Measurements from ENCODE around the gene WHRN. TPM values are rescaled to one million over a fixed set of nuclear protein-coding genes. Genes with fewer than 3 reads are reported as not detected.

WHRN gene
- total RNA-seq, 2 donors from 2014 or later, result 2.6 to 8.2 TPM

GRCh38 chr9:114513055-114513958 is 8.0 kb upstream of the WHRN start:
- Histone ChIP-seq H3K36me3 (no peaks in the 10 kb centered on the region), H3K27me3 (no peaks in the 10 kb centered on the region), H3K4me1 (no peaks in the 10 kb centered on the region), H3K27ac (no peak overlapping the region), H3K9me3 (no peaks in the 10 kb centered on the region), H3K4me3 (no peak overlapping the region)
- TF ChIP-seq, protein P1, sequence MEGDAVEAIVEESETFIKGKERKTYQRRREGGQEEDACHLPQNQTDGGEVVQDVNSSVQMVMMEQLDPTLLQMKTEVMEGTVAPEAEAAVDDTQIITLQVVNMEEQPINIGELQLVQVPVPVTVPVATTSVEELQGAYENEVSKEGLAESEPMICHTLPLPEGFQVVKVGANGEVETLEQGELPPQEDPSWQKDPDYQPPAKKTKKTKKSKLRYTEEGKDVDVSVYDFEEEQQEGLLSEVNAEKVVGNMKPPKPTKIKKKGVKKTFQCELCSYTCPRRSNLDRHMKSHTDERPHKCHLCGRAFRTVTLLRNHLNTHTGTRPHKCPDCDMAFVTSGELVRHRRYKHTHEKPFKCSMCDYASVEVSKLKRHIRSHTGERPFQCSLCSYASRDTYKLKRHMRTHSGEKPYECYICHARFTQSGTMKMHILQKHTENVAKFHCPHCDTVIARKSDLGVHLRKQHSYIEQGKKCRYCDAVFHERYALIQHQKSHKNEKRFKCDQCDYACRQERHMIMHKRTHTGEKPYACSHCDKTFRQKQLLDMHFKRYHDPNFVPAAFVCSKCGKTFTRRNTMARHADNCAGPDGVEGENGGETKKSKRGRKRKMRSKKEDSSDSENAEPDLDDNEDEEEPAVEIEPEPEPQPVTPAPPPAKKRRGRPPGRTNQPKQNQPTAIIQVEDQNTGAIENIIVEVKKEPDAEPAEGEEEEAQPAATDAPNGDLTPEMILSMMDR (IDR thresholded peaks at IDR 0.05), result no peak
- DNase-seq (ENCODE audit: low spot score), result no peak

DNA sequence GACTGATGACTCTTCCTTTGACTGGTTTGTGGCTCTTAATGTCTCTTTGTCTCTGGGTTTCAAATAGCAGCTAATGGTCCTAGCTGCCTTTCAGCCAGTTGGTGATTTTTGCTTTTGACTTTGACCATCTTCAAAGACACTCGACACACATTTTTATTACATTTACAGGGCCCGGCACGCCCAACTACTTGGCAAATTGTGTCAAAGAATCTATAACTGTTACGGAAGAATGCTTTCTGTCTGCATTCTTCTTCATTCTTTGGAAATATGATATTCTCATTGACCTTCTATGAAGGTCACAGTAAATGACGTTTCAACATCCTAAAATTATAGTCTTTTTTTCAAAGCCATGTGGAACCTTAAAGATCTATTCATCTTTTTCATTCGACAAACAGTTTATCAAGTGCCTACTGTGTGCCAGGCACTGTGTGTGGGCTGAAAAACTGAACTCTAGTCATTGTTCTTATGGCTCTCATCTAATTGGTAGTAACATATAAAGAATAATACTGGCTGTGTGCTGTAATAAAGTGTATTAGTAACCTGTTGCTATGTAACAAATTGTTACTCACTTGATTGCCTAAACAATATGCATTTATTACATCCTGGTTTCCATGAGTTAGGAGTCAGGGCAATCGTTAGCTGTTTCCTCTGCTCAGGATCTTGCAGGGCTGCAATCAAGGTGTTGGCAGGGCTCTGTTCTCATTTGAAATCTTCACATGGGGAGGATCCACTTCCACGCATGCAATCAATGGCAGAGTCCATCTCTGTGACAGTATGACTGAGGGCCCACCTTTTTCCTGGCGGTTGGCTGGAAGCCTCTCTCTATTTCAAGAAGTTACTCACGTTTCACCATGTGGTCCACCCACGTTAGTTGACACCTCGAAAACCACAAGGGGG is 7.0 kb upstream of the WHRN start:
- Histone ChIP-seq H3K9me3 (no peaks in the 10 kb centered on the region), H3K4me1 (no peaks in the 10 kb centered on the region), H3K36me3 (no peaks in the 10 kb centered on the region), H3K27ac (no peak overlapping the region), H3K4me3 (no peak overlapping the region), H3K27me3 (no peaks in the 10 kb centered on the region)
- DNase-seq (ENCODE audit: low spot score), result no peak
- TF ChIP-seq, protein P1 (IDR thresholded peaks at IDR 0.05), result no peak

GRCh38 chr9:114507726-114508125 is 2.5 kb upstream of the WHRN start:
- no peak for DNase-seq (ENCODE audit: low spot score)
- H3K27me3 ChIP-seq, result no peaks in the 10 kb centered on the region
- no peaks in the 10 kb centered on the region for H3K36me3 ChIP-seq
- TF ChIP-seq, protein P1 (IDR thresholded peaks at IDR 0.05), result no peak
- H3K4me3 ChIP-seq, result no peak overlapping the region
- no peaks in the 10 kb centered on the region for H3K9me3 ChIP-seq
- H3K4me1 ChIP-seq, result peaks cover 0 to 22% of the 10 kb centered on the region in 2 donors
- no peak overlapping the region for H3K27ac ChIP-seq

DNA sequence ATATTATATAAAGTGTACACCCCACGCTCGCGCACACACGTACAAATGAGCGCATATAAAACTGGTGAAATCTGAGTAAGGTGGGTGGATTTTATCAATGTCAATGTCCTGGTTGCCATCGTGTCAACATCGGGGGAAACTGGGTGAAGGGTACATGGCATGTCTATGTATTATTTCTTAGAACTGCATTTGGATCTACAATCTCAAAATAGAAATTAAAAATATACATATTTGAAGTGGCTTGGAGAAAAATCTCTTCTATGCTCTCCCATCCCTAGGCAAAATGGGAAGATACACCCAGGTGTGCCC is 763 bp upstream of the WHRN start:
- TF ChIP-seq, protein P1 (IDR thresholded peaks at IDR 0.05), result no peak
- H3K27ac ChIP-seq, result no peak overlapping the region
- peak overlapping the region; percentile 63 to 65 for H3K4me3 ChIP-seq
- no peak for DNase-seq (ENCODE audit: low spot score)
- no peaks in the 10 kb centered on the region for H3K27me3 ChIP-seq
- H3K4me1 ChIP-seq, result peaks cover 0 to 26% of the 10 kb centered on the region in 2 donors
- no peaks in the 10 kb centered on the region for H3K9me3 ChIP-seq
- H3K36me3 ChIP-seq, result no peaks in the 10 kb centered on the region

DNA sequence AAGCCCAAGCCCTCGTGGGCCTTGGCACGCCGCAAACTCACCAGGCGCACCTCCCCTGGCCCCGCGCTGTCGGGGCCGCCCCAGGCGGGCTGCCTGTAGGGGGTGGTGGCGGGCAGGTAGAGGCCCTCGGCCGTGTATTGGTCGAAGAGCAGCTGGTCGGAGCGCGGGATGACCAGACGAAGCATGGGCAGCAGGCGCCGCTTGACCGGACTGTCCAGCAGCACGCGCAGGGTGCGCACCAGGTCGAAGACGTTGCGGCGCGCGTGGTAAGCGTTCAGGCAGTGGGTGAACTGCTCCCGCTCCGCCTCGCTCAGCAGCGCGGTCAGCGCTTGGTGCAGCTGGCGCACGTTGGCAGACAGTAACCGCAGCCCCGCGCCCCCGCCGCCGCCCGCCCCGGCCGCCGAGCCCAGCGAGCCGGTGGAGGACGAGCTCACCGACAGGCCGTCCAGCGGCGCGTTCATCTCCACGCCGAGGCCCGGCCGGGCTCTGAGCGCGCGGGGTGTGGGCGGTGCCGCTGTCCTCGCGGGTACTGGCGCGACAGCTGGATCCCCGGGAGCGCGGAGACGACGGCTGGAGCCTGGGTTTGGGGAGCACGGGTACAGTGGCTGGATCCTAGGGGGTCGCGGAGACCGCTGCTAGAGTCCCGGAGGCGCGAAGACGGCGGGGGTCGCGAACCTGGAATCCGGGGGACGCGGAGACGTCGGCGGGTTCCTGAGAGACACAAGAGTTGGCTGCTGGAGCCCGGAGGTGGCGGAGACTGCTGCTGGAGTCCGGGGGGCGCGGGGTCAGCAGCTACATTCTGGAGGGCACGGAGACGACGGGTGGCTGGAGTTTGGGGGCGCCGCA is 709 bp downstream of the WHRN start:
- no peak for DNase-seq (ENCODE audit: low spot score)
- H3K9me3 ChIP-seq, result no peaks in the 10 kb centered on the region
- TF ChIP-seq, protein P1 (IDR thresholded peaks at IDR 0.05), result peak in 1 of 2 donors; percentile 38
- H3K4me3 ChIP-seq, result peak overlapping the region; percentile 63 to 65
- no peaks in the 10 kb centered on the region for H3K27me3 ChIP-seq
- peak overlapping the region; percentile 56 to 82 for H3K27ac ChIP-seq
- H3K36me3 ChIP-seq, result no peaks in the 10 kb centered on the region
- H3K4me1 ChIP-seq, result peaks cover 0 to 26% of the 10 kb centered on the region in 2 donors

All from right atrium auricular region (tissue), 2 donors.